ENCODE measurements around the gene UBE2E2. TPM values are rescaled to one million over a fixed set of nuclear protein-coding genes. Genes with fewer than 3 reads are reported as not detected.

The UBE2E2 gene
- polyA plus RNA-seq, 1 donor from 2014 or later: 19.8 TPM

DNA sequence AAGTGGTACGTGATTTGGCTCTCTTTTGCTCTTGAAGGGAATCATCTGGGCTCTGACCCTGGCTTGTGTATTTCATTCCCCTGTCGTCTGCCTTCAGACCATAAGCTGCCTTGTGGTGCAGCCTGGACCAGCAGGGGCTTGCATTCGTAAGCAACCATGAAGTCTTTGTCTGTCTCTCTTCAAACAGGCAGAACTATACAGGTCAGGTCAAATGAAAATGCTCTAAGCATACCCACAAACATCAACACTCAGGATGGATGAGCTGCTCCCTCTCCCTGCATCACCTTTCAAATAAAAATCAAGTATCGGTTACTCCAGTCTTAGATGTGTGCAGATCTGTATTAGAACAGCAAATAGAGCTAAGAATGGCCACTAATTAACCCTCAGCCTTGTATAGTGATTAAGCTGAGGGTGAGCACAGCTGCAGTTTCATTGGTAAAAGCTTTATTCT, 334.0 kb downstream of the UBE2E2 start:
- TF ChIP-seq REST (IDR thresholded peaks at IDR 0.05; ENCODE audit: borderline replicate concordance) (no peak), EZH2 (IDR thresholded peaks at IDR 0.05; ENCODE audit: borderline replicate concordance, insufficient read depth, low read length, poor library complexity, severe bottlenecking) (no peak), POLR2AphosphoS5 (IDR thresholded peaks at IDR 0.05) (no peak), EP300 (conservative IDR thresholded peaks at IDR 0.05; ENCODE audit: poor library complexity, severe bottlenecking) (no peak), RAD21 (conservative IDR thresholded peaks at IDR 0.05) (no peak), MXI1 (conservative IDR thresholded peaks at IDR 0.05; ENCODE audit: poor library complexity, severe bottlenecking) (no peak)
- no peak overlapping the region for H3K9ac ChIP-seq (ENCODE audit: low read length)
- H3K79me2 ChIP-seq (replicated peaks; ENCODE audit: insufficient read depth, low read length): no peaks in the 10 kb centered on the region
- no peak overlapping the region for H3K4me2 ChIP-seq (ENCODE audit: low read length)
- H3K9me3 ChIP-seq (ENCODE audit: low read length): no peaks in the 10 kb centered on the region
- H2AFZ ChIP-seq (ENCODE audit: low read depth, low read length): no peak overlapping the region
- peaks cover 6% of the 10 kb centered on the region for H3K27me3 ChIP-seq (ENCODE audit: insufficient read depth, low read depth, low read length)
- H3K4me3 ChIP-seq (ENCODE audit: low read length): peak overlapping the region; percentile 17
- no peaks in the 10 kb centered on the region for H3F3A ChIP-seq (ENCODE audit: insufficient read depth, low read length, poor library complexity, severe bottlenecking)
- H3K27ac ChIP-seq (ENCODE audit: low read length): no peak overlapping the region
- H3K9me2 ChIP-seq (ENCODE audit: insufficient read depth, low read length): no peaks in the 10 kb centered on the region
- no peaks in the 10 kb centered on the region for H4K20me1 ChIP-seq (ENCODE audit: insufficient read depth)
- H3K36me3 ChIP-seq (ENCODE audit: insufficient read depth, low read length): no peaks in the 10 kb centered on the region

DNA sequence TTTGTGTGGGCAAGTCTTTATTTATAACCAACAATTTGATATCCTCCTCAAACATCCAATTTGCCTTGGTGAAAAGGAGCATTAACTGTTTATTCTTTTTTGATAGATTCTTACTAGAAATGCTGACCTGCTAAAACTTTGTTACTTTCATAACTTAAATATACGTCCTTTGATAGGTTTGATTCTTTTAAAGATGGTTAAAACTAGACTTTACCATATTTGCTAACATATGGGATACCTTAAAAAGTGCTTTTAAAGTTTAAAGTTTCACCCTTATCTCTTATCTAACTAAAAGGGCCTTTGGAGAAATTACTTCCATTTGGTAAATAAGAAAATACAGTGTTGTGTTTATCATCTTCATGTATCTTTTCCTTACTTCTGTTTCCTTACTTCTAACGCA, 336.1 kb downstream of the UBE2E2 start:
- TF ChIP-seq EP300 (conservative IDR thresholded peaks at IDR 0.05; ENCODE audit: poor library complexity, severe bottlenecking) (no peak), MXI1 (conservative IDR thresholded peaks at IDR 0.05; ENCODE audit: poor library complexity, severe bottlenecking) (no peak), REST (IDR thresholded peaks at IDR 0.05; ENCODE audit: borderline replicate concordance) (no peak), SMC3 (conservative IDR thresholded peaks at IDR 0.05; ENCODE audit: poor library complexity) (no peak), TAF1 (IDR thresholded peaks at IDR 0.05; ENCODE audit: low read depth) (no peak), EZH2 (IDR thresholded peaks at IDR 0.05; ENCODE audit: borderline replicate concordance, insufficient read depth, low read length, poor library complexity, severe bottlenecking) (no peak), POLR2AphosphoS5 (IDR thresholded peaks at IDR 0.05) (no peak), RAD21 (conservative IDR thresholded peaks at IDR 0.05) (no peak)
- TF ChIP-seq, protein P1, sequence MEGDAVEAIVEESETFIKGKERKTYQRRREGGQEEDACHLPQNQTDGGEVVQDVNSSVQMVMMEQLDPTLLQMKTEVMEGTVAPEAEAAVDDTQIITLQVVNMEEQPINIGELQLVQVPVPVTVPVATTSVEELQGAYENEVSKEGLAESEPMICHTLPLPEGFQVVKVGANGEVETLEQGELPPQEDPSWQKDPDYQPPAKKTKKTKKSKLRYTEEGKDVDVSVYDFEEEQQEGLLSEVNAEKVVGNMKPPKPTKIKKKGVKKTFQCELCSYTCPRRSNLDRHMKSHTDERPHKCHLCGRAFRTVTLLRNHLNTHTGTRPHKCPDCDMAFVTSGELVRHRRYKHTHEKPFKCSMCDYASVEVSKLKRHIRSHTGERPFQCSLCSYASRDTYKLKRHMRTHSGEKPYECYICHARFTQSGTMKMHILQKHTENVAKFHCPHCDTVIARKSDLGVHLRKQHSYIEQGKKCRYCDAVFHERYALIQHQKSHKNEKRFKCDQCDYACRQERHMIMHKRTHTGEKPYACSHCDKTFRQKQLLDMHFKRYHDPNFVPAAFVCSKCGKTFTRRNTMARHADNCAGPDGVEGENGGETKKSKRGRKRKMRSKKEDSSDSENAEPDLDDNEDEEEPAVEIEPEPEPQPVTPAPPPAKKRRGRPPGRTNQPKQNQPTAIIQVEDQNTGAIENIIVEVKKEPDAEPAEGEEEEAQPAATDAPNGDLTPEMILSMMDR (IDR thresholded peaks at IDR 0.05; ENCODE audit: poor library complexity, severe bottlenecking): no peak
- H3K4me3 ChIP-seq (ENCODE audit: low read length): no peak overlapping the region
- H3K9ac ChIP-seq (ENCODE audit: low read length): no peak overlapping the region
- peaks cover 6% of the 10 kb centered on the region for H3K27me3 ChIP-seq (ENCODE audit: insufficient read depth, low read depth, low read length)
- no peak overlapping the region for H2AFZ ChIP-seq (ENCODE audit: low read depth, low read length)
- no peak overlapping the region for H3K27ac ChIP-seq (ENCODE audit: low read length)
- no peaks in the 10 kb centered on the region for H3F3A ChIP-seq (ENCODE audit: insufficient read depth, low read length, poor library complexity, severe bottlenecking)
- no peaks in the 10 kb centered on the region for H3K36me3 ChIP-seq (ENCODE audit: insufficient read depth, low read length)
- no peaks in the 10 kb centered on the region for H3K9me3 ChIP-seq (ENCODE audit: low read length)
- no peaks in the 10 kb centered on the region for H3K79me2 ChIP-seq (replicated peaks; ENCODE audit: insufficient read depth, low read length)
- no peak overlapping the region for H3K4me2 ChIP-seq (ENCODE audit: low read length)
- no peaks in the 10 kb centered on the region for H3K9me2 ChIP-seq (ENCODE audit: insufficient read depth, low read length)
- H4K20me1 ChIP-seq (ENCODE audit: insufficient read depth): no peaks in the 10 kb centered on the region
